ENCODE results near the gene VAMP4. TPM values are rescaled to one million over a fixed set of nuclear protein-coding genes. Genes with fewer than 3 reads are reported as not detected.
"Not testable (repeated sequence)": the region's sequence is repeated elsewhere in the genome, so short reads cannot be mapped to it uniquely, and the experiment has no call there.

Gene VAMP4
- total RNA-seq, 1 donor from 2014 or later = 4.3 TPM

DNA sequence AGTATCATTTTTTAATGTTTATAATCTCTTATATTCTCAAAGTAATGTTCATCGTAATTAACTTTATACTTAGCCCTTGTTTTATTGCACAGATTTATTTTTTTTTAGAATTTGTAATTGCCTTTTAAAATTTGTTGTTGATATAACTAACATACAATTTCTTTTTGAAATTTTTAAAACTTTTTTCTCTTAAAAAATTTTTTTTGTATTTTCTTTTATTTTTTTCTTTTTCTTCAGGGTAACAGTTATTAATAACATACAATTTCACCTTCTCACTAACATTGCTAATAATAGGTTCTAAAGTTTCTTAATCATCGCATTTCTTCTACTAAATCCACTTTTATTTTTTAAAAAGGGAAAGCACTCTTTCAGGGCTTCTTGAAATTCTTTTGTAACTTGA lies 11.3 kb upstream of the VAMP4 start:
- no peak for DNase-seq (ENCODE audit: low read depth, low spot score)

DNA sequence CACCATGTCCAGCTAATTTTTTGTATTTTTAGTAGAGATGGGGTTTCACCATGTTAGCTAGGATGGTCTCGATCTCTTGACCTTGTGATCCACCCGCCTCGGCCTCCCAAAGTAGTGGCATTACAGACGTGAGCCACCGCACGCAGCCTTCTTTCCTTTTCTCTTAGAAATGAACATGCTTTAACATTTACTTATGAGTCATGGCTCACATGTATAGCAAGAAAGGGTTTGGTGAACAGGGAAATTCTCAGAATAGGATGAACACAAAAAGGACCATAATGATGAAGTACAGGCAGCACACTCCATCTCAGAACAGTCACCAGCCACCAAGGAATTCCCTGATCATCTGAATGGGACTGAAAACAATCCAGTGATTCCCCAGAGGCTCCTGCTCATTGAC lies 9.4 kb upstream of the VAMP4 start:
- DNase-seq (ENCODE audit: low read depth, low spot score) = no peak

DNA sequence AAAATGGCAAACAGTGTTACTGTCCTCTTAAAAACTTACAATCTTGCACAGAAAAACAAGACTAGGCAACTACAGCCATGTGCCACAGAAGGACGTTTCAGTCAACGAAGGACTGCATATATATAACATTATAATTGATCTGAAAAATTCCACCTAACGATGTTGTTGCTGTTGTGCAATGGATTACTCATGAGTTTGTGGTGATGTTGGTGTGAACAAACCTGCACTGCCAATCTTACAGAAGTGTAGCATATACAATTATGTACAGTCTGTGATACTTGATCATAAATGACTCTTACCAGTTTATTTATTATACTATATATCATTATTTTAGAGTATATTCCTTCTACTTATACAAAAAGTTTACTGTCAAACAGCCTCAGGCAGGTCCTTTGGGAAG lies 6.8 kb upstream of the VAMP4 start:
- DNase-seq (ENCODE audit: low read depth, low spot score) = no peak

DNA sequence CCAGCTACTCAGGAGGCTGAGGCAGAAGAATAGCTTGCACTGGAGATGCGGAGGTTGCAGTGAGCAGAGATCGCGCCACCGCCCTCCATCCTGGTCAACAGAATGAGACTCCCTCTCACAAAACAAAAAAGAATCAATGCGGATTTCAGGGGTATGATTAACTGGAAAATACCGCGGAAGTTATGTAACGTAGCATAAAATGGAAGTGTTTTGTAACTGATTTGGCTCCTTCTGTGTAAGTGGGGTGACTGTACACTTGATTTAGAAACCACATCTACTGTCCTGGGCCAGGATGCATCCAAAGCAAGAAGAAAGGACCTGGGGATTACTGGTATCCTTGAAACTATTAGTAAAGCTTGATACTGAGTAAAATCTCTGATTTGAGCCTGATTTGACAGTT lies 3.1 kb upstream of the VAMP4 start:
- no peak for DNase-seq (ENCODE audit: low read depth, low spot score)

DNA sequence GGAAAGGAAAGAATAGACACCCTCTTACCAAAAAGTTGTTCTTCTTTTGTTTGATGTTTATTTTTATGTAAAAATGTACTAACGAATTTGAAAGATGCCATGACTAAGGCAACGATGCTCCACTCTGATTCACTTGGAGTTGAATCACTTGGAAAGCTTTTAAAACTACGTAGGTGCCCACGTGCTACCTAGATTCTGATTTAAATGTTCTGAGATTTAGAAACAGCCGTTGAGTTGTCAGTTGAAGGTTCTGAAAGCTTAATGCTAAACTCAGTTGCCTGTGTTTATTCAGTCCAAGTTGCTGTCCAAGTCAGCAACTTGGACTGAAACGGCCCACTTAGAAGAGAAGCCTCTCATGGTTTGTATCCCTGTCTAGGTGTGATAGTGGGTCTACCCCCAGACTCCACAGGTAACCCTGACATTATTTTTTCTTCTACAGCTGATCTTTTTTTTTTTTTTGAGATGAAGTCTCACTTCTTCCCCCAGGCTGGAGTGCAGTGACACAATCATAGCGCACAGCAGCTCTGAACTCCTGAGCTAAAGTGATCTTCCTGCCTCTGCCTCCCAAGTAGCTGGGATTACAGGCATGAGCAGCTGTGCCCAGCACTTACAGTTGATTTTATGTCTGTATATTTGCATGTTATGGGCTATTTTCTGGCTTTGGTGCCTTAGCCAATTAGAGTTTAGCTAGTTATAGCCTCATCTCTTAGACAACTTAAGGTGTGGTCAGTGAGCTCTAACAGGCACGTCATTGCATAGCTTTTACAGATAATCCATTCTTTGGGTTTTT lies 1.4 kb upstream of the VAMP4 start:
- DNase-seq (ENCODE audit: low read depth, low spot score) = peak; percentile 29

DNA sequence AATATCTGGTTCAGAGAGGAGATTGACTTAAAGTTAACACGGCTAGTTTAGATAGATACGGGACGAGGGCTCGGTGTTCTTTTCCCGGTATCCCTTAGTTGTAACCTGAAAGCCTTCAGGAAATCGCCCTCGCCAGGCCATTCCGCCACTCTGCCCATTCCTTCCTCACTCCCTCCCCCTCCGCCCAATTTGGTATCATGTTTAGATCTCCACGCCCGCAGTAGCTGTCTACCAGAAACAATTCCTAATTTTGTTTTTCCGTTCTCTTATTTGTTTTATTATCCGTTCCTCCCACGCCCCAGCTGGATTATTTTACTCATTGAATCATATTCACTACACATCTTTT lies 685 bp upstream of the VAMP4 start:
- no peak for DNase-seq (ENCODE audit: low read depth, low spot score)

DNA sequence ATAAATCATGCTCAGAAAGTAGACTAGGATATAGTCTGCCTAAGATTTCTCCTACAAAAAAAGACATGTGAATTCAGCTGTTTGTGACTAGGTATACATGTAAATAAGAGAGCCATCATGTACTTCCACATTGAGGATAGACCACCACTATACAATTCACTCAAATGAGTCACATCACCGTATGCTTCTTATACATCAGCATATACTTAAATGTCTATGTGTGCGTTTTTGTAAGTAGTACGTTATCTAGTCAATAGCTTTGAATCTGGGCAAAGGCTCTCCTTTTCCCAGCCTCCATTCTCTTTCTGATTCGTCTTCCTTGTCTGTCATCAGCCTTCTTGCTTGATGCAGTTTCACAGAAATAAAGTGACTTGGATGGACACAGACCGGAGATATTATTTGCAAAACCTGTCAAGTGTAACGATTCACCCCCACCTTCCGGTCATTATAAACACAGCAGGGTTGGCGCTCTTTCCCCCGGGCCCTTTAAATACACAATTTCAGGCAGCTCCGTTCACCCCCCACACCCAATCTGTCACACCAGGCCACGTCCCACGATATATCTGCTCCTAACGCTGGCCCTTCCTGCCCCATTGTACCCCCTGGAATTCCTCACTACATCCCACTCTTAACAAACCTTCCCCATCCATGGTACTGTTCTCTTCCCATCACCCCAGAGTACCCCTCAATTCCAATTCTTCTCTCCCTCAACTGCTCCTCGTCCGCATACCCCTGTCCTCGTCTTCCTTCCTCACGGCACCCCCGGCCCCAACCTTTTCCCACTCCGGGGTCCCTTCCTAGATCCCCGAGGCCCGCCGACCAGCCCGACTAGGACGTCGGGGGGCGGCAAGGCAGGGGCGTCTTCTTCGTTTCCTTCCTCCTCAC lies 636 bp downstream of the VAMP4 start:
- no peak for DNase-seq (ENCODE audit: low read depth, low spot score)

DNA sequence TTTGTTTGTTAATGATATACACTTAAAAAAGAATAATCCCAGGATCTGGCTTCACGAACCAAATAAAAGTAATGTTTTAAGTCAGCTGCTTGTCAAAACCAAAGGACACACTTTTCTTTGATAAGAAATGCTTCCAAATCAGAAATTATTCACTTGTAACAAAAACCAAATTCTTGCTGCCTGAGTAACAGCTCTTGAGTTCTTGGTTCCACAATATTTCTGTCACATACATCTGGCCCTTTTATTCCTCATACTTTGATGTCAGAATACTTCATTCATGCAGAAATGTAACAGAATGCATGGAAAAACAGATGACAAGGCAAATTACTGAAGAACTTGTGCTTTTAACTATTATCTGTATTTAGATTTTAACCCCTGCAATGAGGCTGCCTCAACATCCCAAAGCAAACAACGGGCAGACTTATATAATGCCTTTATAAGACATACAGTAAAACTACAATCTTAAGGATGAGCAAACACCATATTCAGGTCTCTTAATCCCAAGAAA lies 1.5 kb downstream of the VAMP4 start:
- DNase-seq (ENCODE audit: low read depth, low spot score) = no peak

DNA sequence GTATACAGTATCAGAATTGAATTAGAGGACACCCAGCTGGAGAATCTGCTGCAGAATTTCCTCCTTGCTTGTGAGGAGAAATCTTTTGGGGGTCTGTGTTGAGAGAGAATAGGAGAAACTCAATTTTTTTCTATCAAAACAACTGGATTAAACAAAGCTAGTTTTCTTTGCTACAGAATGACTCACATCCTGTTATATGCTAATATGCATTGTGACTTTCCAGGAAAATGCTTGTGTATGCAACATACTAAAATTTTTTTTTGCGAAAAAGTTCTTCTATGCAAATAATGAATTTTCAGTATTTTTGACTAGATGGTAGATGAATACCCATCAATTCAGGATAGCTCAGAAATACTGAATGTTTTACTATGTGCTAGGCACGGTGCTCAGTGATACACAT lies 2.2 kb downstream of the VAMP4 start:
- DNase-seq (ENCODE audit: low read depth, low spot score) = no peak

DNA sequence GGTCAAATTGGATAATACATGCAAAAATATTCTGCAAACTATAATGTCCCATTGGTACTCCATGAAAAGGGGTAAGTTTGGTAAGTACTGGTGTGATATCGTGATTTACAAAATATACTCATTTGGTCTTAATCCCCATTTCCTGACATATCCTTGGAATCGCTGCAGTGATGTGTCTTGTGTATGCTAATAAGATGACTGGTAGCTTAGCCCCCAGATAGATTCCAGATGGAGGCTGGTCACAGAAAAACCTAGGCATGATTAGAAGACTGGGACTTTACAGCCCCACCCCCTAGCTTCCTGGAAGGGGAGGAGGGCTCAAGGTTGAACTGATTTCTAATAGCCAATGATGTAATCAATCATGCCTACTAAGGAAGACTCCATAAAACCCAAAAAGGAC lies 3.0 kb downstream of the VAMP4 start:
- DNase-seq (ENCODE audit: low read depth, low spot score) = no peak

DNA sequence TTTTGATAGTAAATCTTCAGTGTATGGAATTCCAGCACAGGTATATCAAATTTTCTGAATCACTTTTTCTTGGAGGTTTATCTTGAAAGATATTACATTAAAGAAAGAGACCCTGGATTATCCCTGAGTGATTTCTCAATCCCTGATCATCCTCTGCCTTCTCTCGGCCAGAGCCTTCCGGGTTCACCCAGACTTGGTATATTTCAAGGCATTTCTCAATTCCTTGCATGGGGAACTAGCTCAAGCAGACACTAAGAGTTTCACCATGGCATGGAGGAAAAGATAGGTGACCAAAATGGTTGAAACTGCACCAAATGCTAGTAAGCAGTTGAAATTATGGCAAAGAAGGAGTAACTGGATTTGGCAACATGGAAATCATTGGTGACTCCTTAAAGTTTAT lies 5.7 kb downstream of the VAMP4 start:
- DNase-seq (ENCODE audit: low read depth, low spot score) = no peak

DNA sequence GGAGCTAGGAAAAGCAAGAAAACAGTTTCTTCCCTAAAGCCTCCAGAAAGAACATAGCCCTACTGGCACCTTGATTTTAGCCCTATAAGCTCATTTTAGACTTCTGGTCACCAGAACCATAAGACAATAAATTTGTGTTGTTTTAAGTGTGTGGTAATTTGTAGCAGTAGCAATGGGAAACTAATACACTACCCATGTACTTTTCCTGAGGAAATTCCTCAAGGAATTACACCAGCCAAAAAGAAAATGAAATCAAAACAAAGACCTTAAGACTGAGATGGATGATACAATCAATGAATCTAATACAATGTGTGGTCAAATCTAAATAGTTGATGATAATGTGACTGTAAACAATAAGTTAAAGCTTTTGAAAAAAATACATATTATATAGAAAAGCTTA lies 11.8 kb downstream of the VAMP4 start:
- no peak for DNase-seq (ENCODE audit: low read depth, low spot score)

DNA sequence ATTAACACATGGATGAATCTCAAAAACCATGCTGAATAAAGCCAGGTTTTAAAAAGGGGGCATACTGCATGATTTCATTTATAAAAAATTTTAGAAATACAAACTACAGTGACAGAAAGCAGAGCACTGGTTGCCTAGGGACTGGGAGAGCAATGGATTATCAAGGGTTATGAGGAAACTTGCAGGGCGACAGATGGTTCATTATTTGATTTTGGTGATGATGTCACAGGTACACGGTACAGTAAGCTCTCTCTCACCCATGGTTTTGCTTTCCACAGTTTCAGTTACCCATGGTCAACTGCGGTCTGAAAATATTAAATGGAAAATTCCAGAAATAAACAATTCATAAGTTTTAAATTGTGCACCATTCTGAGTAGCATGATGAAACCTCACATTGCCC lies 14.1 kb downstream of the VAMP4 start:
- DNase-seq (ENCODE audit: low read depth, low spot score) = no peak

DNA sequence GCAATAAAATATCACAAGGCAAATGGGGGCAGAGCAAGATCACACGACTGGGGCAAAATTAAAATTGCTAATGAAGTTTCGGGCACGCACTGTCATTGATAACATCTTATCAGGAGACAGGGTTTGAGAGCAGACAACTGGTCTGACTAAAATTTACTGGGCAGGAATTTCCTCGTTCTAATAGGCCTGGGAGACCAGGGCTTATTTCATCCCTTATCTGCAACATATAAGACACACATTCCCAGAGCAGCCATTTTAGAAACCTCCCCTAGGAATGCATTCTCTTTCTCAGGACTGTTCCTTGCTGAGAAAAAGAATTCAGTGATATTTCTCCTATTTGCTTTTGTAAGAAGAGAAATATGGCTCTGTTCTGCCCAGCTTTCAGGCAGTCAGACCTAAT lies 18.7 kb downstream of the VAMP4 start:
- not testable (repeated sequence) for DNase-seq (ENCODE audit: low read depth, low spot score)

DNA sequence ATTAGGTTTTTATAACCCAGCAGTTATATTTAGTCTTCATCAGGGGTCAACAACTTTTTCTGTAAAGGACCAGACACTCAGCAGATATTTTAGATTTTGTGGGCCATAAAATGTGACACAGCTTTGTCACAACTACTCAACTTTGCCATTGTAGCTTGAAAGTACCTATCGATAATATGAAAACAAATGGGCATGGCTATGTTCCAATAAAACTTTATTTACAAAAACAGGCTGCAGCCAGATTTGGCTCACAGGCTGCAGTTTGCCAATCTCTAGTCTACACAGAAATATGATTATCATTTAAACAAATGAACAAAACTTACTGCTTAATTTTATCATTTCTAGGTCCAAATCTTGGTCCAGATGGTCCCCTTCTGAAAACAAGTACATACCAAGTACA lies 23.0 kb downstream of the VAMP4 start:
- no peak for DNase-seq (ENCODE audit: low read depth, low spot score)

DNA sequence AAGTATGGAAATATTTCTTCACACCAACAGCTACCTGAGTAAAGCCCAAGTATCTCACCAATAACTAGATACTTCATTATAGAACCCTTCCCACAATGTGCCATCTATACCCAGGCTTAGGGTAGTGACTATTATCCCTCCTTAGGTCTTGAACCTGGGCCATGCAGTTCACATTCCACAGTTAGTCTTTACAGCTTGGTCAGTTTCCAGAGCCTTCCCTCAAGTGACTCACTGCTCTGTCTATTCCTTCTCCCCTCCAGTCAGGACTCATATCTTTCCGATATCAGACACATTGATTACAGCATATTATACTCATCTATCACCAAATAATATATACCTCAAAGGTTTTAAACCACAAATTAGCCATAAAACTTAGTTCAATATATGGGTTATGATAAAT lies 23.6 kb downstream of the VAMP4 start:
- no peak for DNase-seq (ENCODE audit: low read depth, low spot score)

DNA sequence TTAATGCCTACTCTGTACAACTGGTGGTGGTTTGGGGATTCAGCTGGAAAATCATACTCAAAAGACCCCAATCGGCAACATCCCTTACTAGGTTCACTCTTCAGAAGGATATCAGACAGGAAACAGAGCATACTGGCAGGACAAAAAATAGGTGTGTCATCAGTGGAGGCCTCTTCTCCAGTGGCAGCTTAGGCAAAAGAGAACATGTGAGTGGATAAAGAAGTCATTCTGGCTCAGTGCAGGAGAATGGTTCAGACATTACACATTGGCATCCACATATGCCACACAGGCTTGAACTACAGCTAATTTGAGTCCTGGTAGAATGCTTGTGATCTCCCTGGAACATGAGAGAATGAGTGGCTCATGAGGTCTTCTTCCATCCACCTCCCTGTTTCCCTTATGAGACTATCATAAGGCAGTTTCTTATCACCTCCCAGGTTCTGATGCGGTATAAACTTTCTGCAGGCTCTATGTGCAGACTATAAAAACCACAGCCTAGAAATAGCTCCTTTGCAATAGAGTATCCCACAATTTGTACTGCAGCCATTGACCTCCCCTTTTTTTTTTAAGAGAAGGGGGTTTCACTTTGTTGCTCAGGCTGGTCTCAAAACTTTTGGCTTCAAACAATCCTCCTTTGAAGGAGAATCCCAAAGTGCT lies 24.7 kb downstream of the VAMP4 start:
- DNase-seq (ENCODE audit: low read depth, low spot score) = no peak

DNA sequence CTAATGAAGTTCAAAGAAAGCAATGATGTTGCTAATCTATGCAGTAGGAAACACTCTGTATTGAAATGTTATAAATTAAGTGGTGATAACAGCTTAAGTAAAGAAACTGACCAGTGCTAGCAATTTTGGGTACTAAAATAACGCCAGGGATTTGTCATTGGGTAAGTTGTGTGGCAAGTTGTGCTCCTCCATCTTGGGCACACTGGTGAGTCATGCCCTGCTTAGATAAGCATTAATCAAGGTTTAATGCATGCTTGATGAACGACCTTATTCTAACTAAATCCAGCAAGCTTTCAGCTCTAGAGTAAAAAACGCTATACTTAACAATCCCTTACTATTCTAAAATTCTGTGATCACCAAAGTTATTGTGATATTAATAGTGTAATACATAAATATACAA lies 25.2 kb downstream of the VAMP4 start:
- no peak for DNase-seq (ENCODE audit: low read depth, low spot score)

DNA sequence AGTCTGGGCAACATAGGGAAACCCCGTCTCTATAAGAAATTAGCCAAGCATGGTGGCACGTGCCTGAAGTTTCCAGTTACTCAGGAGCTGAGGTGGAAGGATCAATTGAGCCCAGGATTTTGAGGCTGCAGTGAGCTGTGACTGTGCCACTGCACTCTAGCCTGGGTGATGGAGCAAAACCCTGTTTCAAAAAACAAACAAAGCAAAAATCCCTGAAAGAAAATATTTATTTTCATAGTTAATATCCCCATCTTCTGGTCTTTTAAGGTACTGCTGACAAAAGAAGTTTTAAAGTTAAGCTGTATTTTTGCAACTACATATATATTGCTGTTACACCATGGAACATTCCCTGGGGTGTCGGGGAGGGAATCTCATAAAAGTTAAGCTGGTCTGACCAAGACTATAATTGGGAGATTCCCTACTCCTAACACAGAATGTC lies 26.0 kb downstream of the VAMP4 start:
- DNase-seq (ENCODE audit: low read depth, low spot score) = no peak

DNA sequence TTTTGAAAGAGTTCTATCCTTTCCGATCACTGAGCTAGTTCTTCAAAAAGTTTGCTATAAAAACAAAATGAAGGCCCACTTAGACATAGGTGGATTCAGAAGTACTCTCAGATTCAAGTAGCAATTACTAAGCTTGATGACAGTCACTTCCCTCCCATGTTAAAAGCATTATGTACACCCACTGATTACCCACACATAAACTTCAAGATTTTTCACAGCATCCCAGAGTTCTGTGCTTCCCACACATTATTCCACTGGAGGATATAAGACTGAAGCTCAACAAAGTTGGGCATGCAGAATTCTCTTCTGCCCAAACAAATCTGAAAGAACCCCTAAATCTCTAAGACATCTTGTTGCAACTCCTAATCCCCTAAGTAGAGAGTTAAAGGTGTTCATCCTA lies 29.5 kb downstream of the VAMP4 start:
- DNase-seq (ENCODE audit: low read depth, low spot score) = no peak

DNA sequence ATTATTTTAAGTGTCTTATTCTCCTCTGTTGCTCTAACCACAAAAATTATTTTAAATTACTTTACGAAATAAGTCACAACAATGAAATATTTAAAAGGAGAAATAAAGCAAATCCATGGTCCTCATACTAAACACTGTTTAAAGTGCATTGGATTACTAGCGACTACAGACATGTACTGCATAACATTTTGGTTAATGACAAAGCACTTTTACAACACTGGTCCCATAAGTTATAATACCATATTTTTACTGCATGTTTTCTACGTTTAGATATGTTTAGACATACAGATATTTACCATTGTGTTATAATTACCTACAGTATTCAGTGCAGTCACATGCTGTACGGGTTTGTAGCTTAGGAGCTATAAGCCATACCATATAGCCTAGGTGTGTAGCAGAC lies 30.2 kb downstream of the VAMP4 start:
- DNase-seq (ENCODE audit: low read depth, low spot score) = no peak

DNA sequence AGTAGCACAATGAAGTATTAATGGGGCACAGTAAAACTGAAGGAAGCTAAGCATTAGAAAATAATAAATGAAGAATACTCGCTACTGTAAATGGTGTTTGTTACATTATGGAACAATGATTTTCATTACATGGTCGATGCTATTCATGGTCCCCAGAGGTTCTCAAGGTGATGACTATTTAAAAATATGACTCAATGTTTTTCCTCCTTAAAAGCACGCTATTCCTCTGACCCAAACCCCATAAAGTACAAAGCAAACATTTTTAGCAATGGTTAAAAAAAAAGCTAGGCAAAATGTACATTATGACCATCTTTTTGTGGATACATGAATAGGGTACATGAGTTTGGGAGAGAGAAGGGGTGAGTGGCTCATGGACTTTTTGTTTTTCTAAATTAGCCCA lies 34.3 kb downstream of the VAMP4 start:
- DNase-seq (ENCODE audit: low read depth, low spot score) = no peak
